ENCODE data around the gene NIPAL3.
"Not testable (repeated sequence)": the region's sequence is repeated elsewhere in the genome, so short reads cannot be mapped to it uniquely, and the experiment has no call there.

The NIPAL3 gene

GRCh38 chr1:24517898-24518297 lies 102.3 kb downstream of the NIPAL3 start:
- no peak for DNase-seq (ENCODE audit: low read depth)

- not testable (repeated sequence) for DNase-seq (ENCODE audit: low read depth)
Measured at GRCh38 chr1:24520282-24520681, 104.7 kb downstream of the NIPAL3 start.
